Superior temporal gyrus (tissue), 1 donor: ENCODE measurements around the gene MATN4.
A peak's percentile ranks its signal among the peaks of the same experiment; 100 is the strongest.

Experiments used
- DNase-seq: peaks from one replicate; pipeline ENCODE4 v3.0.0-alpha.2; 2016; ENCODE audit errors: extremely low spot score

Gene MATN4

DNA sequence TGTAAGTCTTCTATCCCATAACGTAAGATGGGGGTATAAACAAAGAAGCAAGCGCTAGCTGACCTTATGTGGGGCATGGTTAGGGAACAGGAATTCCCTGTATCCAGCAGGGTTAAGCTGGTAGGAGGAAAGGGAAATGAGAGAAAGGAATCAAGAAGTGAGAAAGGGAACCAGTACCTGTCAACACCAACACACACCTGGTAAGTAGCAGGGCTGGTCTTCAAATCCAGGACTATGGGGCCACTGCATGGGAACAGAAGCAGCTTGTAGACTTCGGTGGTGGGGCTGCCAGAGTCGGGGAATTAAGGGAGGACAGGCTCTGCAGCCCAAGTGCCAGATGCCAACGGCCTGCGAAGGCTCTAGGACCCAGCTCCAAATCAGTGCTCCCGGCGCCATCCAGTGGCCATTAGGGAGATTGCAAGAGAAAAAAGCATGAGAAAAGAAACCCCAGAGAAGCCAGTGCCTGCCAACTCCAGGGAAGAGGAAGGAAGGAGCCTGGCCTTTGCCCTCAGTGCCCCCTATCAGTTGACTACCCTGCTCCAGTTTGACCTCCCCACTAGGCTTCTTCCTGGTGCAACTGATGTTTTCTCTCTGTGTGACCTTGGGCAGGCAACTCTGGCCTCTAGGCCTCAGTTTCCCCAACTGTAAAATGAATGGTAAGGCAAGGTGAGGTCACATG, 17.3 kb downstream of the MATN4 start:
- DNase-seq = peak; percentile 89

DNA sequence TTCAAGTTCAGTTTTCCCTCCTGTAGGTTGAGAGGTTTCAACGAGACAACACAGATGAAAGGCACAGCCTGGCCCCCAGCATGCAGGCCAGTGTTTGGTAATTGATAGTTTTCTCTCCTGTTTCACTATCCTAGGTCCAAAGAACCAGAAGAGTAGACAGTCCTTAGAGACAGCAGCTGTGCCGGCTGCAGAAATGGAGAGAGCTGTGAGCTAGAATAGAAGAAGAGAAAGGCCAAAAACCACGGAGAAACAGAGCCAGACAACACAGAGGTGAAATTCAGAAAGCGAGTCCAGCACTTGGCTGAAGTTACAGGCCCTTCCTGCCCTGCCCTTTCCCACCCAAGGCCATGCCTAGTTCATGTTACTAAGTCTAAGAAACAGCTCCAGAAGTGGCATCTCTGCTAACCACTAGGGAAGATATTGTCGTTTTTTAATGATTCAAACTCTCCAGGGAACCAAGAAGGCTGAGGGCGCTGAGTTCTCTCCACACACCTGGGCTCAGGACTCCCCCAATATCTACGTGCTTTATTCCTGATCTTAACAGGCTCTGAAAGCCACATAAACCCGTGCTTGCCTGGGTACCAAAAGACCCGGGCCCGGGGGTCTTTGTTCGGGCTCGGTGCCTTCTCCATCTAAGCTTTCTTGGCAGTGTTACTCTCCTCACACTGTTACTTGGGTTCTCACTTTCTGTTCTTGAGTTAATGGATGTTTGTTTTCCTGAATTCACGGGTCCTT, 18.0 kb downstream of the MATN4 start:
- DNase-seq = no peak

DNA sequence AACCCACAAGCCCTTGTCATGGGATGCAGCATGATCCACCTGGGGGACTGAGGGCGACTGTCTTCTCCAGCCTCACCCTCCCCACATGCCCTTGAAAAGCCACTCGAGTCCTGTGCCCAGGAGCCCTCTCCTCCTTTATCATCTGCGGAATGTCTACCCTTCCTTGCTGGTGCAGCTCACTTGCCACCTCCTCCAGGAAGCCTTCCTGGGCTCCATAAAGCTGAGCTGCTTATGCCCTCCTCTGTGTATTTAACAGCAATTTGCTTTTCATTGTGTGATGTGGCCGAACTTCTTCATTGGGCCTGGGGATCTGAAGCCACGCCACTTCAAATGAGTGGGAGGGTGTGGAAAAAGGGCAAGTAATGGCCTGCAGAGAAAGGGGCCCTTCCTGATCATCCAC, 19.2 kb downstream of the MATN4 start:
- DNase-seq = no peak

DNA sequence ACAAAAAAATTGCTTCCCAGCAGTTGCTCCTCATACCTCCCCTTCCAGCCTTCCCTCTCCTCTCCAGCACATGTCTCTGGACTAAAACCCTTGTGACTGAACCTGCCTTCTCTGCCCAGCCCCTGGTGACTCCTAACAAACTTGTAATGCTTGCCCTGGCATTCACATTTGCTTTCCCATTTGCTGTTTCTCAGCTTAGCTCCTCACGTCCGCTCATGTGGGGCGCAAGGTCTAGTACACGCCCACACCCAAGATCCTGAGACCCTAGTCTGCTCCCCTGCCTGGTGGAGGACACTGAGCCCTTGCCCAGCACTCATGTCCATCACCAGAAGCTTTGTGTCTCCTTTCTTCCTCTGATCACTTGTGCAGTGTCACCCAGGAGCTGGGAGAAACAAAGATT, 19.7 kb downstream of the MATN4 start:
- DNase-seq = no peak

DNA sequence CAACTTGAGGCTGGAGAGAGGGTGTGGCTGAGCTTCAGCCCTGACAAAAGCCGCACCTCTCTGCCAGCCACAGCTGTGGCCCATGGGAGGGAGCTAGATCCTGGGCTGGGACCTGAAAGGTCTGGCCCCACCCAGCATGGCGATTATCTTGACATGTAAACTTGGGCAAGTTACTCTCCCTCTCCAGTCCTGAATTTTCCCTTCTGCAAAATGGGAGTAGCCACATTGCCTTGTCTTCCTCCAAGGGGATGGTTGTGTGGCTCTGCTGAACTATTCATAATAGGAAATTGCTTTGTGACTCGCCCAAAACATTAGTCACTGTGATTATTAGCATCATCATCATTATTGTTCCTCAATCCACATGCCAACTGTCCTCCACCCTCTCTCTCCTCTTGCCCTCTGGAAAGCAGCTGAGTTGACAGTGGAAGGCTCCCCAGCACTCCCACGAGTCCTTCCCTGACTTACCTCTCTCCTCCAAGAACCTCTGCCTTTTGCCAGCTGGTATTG, 24.5 kb downstream of the MATN4 start:
- no peak for DNase-seq

DNA sequence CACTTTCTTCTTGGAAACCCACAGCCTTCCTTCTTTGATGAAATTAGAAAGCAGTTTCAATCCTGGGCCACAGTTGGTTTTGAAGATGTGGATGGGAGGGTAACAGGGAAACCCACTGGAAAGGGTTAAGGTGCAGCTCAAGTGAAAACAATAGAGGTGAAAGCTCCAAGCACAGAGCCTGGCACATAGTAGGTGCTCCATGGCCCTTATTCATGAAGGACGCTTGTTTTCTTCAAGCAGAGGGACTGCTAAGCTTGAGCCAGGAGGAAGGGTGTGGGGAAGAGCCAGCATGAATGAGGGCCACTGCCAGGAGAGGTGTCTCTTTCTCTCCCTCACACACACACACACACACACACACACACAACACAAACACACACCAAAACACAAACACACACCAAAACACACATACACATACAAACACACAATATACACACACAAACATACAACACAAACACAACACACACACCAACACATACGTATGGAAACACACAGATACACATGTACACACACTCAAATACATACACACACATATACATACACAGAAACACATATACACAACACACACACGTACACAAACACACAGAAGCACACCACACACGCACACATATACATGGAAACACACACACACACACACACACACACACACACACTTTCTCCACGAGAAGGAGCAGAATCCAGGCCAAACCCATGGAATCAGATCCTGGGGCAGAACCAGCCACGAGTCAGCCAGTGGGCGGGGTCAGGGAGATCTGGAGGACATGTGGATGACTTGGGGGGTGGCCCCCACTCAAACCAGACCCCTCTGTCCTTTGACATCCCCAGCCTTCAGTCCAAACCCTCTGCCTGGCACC, 25.2 kb downstream of the MATN4 start:
- no peak for DNase-seq

DNA sequence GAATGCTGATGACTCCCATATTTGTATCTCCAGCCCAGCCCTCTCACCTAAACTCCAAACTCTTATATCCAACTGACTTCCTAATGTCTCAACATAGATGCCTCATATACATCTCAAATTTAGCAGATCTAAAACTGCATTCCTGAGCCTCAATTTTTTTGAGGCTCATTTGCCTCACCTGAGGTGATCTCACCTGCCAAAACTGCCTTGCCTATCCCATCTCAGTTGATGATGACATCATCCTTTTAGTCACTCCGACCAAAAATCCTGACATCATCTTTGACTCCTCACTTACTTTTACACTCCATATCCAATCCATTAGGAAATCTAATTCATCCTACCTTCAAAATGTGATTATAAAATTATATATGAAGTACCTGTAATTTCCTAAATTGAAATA, 28.1 kb downstream of the MATN4 start:
- DNase-seq = no peak

DNA sequence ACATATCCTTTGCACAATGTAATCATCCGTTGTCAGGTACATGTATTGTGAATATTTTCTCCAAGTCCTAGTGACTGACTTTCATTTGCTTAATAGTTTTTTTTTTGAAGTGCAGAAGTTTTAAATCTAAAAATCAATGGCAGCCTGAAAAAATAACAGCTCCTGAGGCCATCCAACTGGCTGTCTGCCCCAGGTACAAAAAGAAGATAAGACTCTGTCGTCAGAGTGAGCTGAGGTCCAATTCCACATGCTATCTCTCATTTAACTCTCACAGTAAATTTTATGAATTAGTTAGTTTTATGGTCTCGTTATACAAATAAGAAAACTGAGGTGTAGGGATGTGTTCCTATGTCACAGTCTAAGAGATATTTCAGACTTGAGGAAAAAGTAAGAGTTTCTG, 32.8 kb downstream of the MATN4 start:
- DNase-seq = no peak

DNA sequence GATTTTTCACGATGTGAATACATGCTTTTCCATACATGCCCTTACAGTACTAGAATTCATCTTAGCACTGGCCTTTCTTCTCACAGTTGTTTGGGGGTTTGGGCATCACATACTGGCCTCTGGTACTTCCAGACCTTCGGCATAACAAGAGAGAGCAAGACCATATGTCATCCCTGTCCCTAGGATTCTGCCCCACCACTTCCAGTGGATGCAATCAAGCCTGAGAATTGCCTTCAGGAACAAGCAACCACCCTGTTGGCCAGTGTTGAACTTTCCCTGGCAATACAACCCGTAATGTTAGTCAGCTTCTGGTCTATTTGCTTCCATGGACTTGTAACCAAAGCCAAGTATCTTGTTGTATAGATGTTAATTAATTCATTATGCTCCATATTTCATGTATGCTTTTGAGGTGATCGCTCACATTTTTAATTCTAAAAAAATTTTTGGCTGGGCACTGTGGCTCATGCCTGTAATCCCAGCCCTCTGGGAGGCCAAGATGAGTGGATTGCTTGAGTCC, 38.3 kb downstream of the MATN4 start:
- no peak for DNase-seq

DNA sequence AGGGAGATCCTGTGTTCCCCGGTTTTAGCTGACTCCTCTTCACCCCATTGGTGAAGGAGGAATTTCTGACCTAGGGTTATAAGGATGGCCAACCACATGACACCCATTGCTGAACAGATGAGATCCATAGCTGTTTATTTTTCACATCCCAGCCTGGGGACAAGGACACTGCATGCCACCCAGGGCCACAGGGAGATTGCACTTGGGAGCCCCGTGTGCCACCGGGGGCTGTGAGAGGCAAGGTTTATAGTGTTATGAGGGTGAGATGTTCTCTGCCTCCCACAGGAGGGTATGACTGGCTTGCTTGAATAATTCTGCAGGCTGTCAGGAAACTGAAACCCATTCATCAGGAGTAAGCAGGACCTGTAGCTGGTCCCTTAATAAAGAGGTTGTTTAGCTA, 39.0 kb downstream of the MATN4 start:
- DNase-seq = no peak

DNA sequence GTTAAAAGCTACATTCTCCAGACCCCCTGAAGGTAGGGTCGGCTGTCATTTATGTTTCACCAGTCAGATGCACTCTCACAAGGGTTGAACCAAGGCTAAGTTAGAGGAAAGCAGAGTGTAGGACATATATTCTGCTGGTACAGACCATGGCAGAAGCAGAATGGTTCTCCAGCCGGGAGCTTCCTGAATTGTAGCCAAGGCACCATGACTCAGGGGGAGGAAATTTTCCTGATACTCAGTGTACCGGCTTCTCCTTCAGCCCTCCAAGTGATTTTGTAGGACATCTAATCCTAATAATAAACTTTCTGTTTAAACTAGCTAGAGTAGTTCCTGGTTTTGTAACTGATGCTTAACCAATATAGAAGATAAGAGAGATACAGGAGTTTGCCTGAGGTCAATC, 39.6 kb downstream of the MATN4 start:
- DNase-seq = no peak

DNA sequence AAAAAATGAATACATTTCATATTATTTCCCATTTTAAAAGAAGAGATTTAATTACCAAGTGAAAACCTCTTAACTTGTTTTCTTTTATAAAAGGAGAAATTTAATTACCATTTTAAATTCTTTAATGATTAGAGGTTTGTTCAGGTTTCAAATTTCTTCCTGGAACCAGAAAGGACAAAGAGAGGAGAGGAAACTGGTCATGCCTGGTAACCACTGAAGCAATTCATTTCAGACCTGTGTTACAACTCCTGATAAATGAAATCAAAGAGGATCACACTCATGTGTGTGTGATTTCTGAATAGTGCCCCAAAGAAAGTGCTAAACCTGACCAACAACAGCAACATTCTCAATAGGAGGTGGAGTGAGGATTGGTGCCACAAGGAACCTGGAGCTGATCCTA, 41.1 kb downstream of the MATN4 start:
- no peak for DNase-seq

DNA sequence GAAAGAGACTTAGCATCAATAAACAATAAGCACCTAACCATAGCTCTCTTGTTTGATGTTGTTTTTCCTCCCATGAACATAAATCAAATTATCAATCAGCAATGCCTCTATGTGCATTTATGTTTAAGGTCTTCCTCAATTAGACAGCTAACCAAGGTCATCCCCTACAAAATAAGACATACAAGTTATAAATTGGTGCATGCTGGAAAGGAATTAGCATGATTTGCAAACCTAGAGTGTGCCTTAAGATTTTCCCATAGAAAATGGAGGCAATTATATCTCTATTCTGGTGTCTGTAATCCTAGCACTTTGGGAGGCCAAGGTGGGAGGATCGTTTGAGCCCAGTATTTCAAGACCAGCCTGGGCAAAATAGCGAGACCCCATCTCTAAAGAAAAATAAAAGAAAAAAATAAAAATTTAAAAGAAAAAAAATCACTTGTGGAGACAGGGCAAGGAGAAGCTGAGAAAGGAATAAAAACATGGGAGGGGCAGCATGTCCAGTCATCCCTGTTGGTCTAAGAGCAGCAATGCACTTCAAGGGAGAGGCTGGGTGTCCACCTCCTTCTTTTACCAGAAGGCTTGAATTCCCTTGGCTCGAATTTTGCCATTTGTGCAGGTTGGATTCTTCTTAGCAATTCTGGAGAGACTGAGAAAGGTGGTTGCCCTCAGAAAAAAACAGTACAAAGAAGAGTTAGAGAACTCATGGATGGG, 44.4 kb downstream of the MATN4 start:
- DNase-seq = no peak

DNA sequence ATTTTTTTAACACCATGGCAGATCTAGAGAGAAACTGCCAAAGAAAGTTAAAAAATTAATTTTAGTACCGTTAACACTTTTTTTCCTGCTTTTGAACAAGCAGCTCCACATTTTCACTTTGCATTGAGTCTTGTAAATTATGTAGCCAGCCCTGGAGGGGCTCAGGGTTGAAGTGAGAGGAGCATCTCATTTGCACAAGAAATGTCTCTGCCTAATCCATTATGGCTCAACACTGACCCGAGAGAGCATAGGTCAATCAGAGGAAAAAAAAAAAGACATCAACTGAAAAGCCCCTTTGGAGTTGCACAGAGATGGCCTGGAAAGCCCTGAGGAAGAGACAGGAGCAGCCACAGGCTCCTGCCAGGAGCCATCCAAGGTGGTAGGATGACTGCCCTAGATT, 49.4 kb downstream of the MATN4 start:
- DNase-seq = no peak

DNA sequence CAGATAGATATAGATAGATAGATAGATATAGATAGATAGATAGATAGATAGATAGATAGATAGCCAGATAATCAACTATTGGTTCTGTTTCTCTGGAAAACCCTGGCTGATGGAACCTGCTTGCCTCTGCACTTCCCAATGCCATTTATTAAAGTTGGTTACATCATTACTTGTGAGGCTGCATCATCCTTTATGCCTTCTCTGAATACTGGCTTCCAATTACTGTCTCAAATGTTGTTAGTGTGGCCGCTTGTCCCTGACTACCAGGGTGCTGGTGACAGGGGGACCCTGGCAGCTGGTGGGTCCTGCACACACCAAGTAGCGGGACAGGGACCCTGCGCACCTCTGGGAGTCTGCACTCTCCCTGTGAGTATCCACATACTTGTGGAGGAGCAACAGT, 49.8 kb downstream of the MATN4 start:
- DNase-seq = no peak

DNA sequence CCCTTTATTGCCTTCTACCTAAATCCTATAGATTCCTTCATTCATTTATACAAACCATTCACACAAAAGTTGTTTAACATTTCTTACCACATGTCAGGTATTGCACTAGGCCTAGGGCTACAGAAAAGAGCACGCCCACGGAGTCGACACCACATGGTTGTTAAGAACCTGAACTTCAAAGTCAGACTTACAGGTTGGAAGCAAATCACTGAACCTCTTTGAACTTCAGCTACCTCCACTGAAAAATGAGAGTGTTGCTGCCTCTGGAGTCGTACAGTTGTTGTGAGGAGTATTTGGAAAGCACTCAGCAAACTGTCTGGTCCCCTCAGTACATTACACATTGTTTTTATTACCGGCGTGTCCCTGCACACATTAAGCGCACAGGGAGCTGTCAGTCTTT, 50.4 kb downstream of the MATN4 start:
- DNase-seq = no peak

DNA sequence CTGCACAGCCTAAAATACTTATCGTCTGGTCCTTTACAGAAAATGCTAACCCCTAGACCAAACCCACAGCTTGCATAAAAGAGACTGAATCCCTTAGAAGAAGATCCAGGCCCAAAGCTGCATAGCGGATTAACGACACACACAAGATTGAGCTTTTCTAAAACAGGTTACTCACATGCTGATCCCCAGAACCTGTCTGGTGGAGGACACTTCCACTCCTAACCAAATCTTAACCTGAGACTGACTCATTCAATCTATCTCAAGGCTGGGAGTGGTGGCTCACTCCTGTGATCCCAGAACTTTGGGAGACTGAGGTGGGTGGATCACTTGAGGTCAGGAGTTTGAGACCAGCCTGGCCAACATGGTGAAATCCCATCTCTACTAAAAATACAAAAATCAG, 50.9 kb downstream of the MATN4 start:
- no peak for DNase-seq

DNA sequence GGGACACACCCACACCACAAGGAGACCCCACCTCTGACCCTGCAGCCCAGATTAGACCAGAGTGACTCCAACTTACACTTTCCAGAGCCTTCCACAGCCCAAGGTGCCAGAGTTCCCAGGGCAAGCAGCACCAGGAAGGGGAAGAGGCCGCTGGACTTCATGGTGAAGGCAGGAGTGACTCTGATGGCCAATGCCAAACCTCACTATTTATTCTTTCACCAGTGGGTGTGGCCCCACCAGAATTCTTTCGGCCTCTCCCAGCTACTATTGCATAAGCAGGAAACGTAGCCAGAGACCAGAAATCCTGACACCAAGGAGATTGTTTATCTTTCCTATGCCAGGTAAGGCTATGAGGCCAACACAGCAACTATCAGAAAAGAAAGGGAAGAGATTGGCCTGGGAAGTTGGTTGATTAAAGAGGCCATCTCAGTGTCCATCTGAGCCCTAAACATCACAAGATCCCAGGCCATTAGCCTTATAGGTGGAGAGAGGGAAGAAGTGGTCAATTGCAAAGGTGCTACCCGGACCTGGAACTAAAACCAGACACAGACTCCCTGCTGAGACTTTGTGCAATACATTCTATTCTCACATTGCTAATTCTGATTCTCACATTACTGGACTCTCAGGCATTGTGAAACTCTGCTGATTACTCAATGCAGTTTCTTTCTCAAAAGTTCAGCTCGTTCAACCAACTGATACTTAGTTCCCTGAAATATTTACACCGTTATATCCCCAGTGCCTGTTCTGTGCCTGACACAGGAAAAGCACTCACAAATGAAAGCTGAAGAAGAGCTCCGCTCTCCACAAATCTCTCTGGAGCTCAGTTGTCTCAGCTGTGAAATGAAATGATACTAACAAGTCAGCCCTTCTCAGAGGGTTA, 53.5 kb downstream of the MATN4 start, which contains the start of gene SLPI:
SLPI (minus strand) TSS at position 182 of the 880 bp plus-strand sequence; CDS start at position 161, 21 bp downstream.
- DNase-seq = no peak

DNA sequence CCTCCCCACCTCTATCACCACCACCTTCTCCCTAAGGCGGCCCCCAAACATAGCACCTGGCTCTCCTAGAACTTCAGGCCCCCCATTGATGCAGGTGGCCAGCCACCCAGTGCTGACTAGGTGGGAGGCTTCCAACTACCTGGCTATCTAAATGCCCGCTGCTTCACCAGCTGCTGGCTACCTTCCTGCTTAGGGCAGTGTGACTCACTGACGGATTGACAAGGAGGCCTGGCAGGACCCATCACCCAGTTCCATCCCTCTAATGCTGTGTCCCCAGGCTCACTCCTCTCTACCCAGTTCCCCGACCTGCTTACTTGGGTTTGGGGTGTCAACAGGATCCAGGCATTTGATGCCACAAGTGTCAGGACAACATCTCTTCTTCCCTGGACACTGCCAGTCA, 54.8 kb downstream of the MATN4 start:
- DNase-seq = no peak

DNA sequence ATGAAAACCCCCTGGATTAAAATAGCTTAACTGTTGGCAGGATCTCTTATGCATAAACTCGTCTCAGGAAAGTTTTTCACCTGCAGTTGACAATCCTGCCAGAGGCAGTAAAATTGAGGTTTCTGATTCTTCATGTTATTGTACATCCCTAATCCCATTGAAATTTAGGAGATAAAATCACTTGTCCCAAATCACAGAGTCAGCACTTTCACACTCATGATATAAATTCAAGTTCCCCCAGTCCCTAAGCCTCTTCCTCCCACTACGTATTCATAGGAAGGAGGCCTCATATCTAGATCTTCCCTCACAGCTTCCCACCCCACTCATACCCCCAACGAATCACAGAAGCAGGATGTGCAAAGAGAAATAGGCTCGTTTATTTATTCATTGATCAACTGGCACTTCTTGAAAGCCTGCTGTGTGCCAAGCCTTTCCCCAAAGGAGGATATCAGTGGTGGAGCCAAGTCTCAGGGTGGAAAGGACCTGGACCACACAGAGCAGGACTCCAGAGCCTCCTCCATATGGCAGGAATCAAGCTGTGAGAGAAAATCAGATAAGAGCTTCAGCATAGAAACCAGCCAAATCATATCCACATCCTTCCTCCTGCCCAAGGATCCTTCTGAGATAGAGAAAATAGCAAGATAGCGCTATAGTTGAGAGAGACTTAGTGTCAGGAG, 56.1 kb downstream of the MATN4 start:
- no peak for DNase-seq
